Lung (tissue), 16 donors: Measurements from ENCODE around the gene CCDC54. TPM values are rescaled to one million over a fixed set of nuclear protein-coding genes. Genes with fewer than 3 reads are reported as not detected.
"Not testable (repeated sequence)": the region's sequence is repeated elsewhere in the genome, so short reads cannot be mapped to it uniquely, and the experiment has no call there.

ENCODE experiments used
- ATAC-seq: fragments of 200-7000 bp; cut with Tn5 transposase; one replicate; pipeline ENCODE4 v1.9.1; 2020; ENCODE audit warnings: moderate number of reproducible peaks; ENCODE audit not compliant: insufficient read depth, low FRiP score
- DNase-seq, 3 donors: peaks; one replicate each; pipeline ENCODE4 v3.0.0-alpha.2; 2013 to 2017
- H3K27ac ChIP-seq, 2 donors: one replicate each; pipeline ENCODE4 v1.5.1; 2013; ENCODE audit warnings: mild to moderate bottlenecking in 2 of 2, moderate library complexity in 2 of 2, control low read depth in 1 of 2, inconsistent platforms in 1 of 2, low read depth in 1 of 2, low read length in 1 of 2
- H3K27me3 ChIP-seq, 3 donors: one replicate each; pipeline ENCODE4 v1.5.1; 2013; ENCODE audit warnings: low read length in 2 of 3; ENCODE audit not compliant: control insufficient read depth in 3 of 3, insufficient read depth in 3 of 3
- H3K36me3 ChIP-seq, 4 donors: one replicate each; pipeline ENCODE4 v1.5.1; 2013; ENCODE audit warnings: low read length in 4 of 4, mild to moderate bottlenecking in 1 of 4, moderate library complexity in 1 of 4; ENCODE audit not compliant: control insufficient read depth in 4 of 4, insufficient read depth in 4 of 4
- H3K4me1 ChIP-seq, 5 donors: one replicate each; pipeline ENCODE4 v1.5.1; 2013; ENCODE audit warnings: low read length in 5 of 5, mild to moderate bottlenecking in 2 of 5, moderate library complexity in 1 of 5; ENCODE audit not compliant: control insufficient read depth in 5 of 5, insufficient read depth in 5 of 5
- H3K4me3 ChIP-seq: one replicate; pipeline ENCODE4 v1.5.1; 2013; ENCODE audit warnings: mild to moderate bottlenecking, control low read depth, moderate library complexity
- H3K9ac ChIP-seq, 2 donors: one replicate each; pipeline ENCODE4 v1.5.1; 2013; ENCODE audit warnings: low read length in 2 of 2, control low read depth in 1 of 2; ENCODE audit not compliant: insufficient read depth in 1 of 2
- H3K9me3 ChIP-seq, 4 donors: one replicate each; pipeline ENCODE4 v1.5.1; 2013; ENCODE audit warnings: low read length in 3 of 4, mild to moderate bottlenecking in 1 of 4, moderate library complexity in 1 of 4; ENCODE audit not compliant: control insufficient read depth in 4 of 4, insufficient read depth in 3 of 4
- WGBS, 2 donors: extraction: QIAGEN DNeasy Blood & Tissue Kit; methylation state at CpG; one replicate each; pipeline ENCODE4 v1.1.7; 2013; 5-methylcytosine and 5-hydroxymethylcytosine counted together
- long read RNA-seq, 5 donors: transcript quantifications; one replicate each; lab custom pipeline, GENCODE V29; 2026
- polyA plus RNA-seq, 2 donors: library from polyadenylated mRNA; stranded (reverse); fragments of 200-250 nt; gene quantifications; one replicate each; pipeline ENCODE4 v1.2.1, GENCODE V29; 2013
- total RNA-seq, 2 donors: library from RNA; depleted of rRNA in 1 of 2; stranded (reverse); fragments of >200 nt in 1 of 2; gene quantifications; one replicate each; pipeline ENCODE4 v1.2.1, GENCODE V29; 2014 to 2021
- TF ChIP-seq, protein P1 (sequence below): IDR thresholded peaks from 2 replicates; pipeline ENCODE4 v1.5.1; 2012; ENCODE audit warnings: mild to moderate bottlenecking; ENCODE audit errors: control extremely low read depth, extremely low read depth
- donor health status: control.
- donor health status: control.
- donor health status: Bipolar disorder and iron deficiency.
- donor health status: healthy.
- donor health status: DM: yes; HTN: yes; CAD: no.

The CCDC54 gene
- not detected for total RNA-seq
- polyA plus RNA-seq = not detected
- long read RNA-seq, donor 1 = 0 reads
- long read RNA-seq, donor 2 = 0 reads
- long read RNA-seq, donor 3 = 0 reads
- long read RNA-seq, donor 4, partial matches to known transcripts = 0 of 1 reads
- long read RNA-seq, donor 4, other reads (novel, unspliced or antisense) = 0 of 1 reads
- long read RNA-seq, donor 5 = 0 reads

DNA sequence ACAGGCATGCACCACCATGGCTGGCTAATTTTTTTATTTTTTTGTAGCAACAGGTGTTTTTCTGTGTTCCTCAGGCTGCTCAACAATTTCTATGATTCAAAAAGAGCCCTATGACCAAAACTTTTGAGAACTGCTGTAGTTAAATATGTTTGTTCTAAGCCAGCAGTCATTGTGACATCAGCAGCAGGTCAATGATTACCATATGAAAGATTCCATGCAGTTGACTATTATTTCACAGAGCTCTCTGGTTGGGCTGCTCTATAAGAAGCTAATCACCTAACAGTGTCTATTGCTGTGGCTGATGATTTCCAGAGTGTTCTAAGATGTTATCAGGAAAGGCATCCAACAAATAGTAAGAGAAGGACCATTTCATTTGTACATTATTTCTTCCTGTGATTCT is at the start of gene CCDC54:
CCDC54 (plus strand) TSS at position 289 of the 400 bp plus-strand sequence. CDS start 149 bp downstream, outside the sequence.
- no peak for DNase-seq
- no peaks in the 10 kb centered on the region for H3K36me3 ChIP-seq
- TF ChIP-seq, protein P1, sequence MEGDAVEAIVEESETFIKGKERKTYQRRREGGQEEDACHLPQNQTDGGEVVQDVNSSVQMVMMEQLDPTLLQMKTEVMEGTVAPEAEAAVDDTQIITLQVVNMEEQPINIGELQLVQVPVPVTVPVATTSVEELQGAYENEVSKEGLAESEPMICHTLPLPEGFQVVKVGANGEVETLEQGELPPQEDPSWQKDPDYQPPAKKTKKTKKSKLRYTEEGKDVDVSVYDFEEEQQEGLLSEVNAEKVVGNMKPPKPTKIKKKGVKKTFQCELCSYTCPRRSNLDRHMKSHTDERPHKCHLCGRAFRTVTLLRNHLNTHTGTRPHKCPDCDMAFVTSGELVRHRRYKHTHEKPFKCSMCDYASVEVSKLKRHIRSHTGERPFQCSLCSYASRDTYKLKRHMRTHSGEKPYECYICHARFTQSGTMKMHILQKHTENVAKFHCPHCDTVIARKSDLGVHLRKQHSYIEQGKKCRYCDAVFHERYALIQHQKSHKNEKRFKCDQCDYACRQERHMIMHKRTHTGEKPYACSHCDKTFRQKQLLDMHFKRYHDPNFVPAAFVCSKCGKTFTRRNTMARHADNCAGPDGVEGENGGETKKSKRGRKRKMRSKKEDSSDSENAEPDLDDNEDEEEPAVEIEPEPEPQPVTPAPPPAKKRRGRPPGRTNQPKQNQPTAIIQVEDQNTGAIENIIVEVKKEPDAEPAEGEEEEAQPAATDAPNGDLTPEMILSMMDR = no peak
- no peak within 1 kb of the TSS for H3K27ac ChIP-seq
- H3K4me1 ChIP-seq = no peaks in the 10 kb centered on the region
- no peak for ATAC-seq
- no peaks in the 10 kb centered on the region for H3K9me3 ChIP-seq
- no peaks in the 10 kb centered on the region for H3K27me3 ChIP-seq
- H3K9ac ChIP-seq = no peak within 1 kb of the TSS
- no peak within 1 kb of the TSS for H3K4me3 ChIP-seq

DNA sequence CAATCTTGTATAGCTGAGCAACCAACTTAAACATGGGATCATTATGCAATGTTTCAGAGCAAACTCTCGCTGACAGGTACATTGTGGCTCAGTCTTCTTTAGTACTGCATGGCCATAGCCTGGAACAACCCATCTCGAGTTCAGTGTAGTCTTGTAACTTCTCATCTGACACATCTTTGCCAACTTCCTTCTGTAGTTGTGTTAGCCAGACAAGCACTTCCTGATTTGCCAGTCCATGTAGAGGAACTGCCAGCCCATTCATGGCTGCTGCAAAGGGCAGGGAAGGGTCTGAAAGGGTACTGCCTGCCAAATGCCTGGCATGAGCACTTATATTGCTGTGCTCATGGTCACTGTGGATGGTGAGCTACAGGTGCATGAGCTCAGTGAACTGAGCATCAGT is 49.2 kb upstream of the CCDC54 start:
- DNase-seq (no peak), ATAC-seq (no peak)
- no peaks in the 10 kb centered on the region for H3K36me3 ChIP-seq
- H3K27ac ChIP-seq = no peak overlapping the region
- no peak overlapping the region for H3K9ac ChIP-seq
- H3K4me3 ChIP-seq = no peak overlapping the region
- TF ChIP-seq, protein P1 = no peak
- no peaks in the 10 kb centered on the region for H3K9me3 ChIP-seq
- 44 to 73% methylated on average over 2 of the region's 2 CpGs for WGBS, 2 donors
- no peaks in the 10 kb centered on the region for H3K27me3 ChIP-seq
- no peaks in the 10 kb centered on the region for H3K4me1 ChIP-seq

DNA sequence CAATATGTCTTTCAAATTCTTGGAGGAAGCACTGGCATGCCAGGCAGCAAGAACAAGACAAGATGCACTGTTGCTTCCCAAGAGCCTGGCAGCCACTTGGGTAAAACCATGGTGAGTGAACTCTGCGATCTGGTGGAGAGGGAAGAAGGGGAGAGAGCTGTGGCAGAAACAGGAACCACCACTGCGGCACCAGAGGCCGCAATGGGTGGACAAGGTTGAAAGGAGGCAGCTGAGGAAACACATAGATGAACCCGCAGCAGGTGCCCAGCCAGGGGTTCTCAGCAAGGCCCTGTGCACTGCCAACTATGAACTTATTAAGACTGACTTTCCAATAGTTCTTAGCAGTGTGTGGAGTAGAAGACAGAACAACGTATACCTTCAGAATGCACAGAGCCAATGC is 48.2 kb upstream of the CCDC54 start:
- 85 to 86% methylated on average over 5 of the region's 5 CpGs for WGBS, 2 donors
- H3K4me3 ChIP-seq = no peak overlapping the region
- H3K4me1 ChIP-seq = no peaks in the 10 kb centered on the region
- ATAC-seq (no peak), DNase-seq (no peak)
- no peak overlapping the region for H3K27ac ChIP-seq
- H3K27me3 ChIP-seq = no peaks in the 10 kb centered on the region
- no peaks in the 10 kb centered on the region for H3K36me3 ChIP-seq
- H3K9me3 ChIP-seq = no peaks in the 10 kb centered on the region
- no peak overlapping the region for H3K9ac ChIP-seq
- TF ChIP-seq, protein P1 = no peak

DNA sequence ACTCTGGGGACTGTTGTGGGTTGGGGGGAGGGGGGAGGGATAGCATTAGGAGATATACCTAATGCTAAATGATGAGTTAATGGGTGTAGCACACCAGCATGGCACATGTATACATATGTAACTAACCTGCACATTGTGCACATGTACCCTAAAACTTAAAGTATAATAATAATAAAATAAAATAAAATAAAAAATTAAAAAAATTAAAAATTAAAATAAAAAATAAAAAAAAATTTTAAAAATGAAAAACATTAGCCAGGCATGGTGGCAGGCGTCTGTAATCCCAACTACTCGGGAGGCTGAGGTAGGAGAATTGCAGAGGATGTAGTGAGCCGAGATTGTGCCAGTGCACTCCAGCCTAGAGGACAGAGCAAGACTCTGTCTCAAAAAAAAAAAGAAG is 37.5 kb upstream of the CCDC54 start:
- not testable (repeated sequence) for H3K27me3 ChIP-seq, H3K9ac ChIP-seq, H3K4me1 ChIP-seq, DNase-seq, H3K9me3 ChIP-seq, H3K27ac ChIP-seq, ATAC-seq, H3K36me3 ChIP-seq, H3K4me3 ChIP-seq
- 95 to 98% methylated on average over 3 of the region's 3 CpGs for whole genome bisulfite sequencing, 2 donors
